GM21360 (cell line): ENCODE data around the gene SCYL1.

Experiments used
- ATAC-seq: cut with Tn5 transposase; IDR thresholded peaks from one replicate; pipeline ENCODE4 v1.9.1; 2021; ENCODE audit warnings: mild to moderate bottlenecking, moderate library complexity; ENCODE audit not compliant: unreplicated experiment

Gene SCYL1

DNA sequence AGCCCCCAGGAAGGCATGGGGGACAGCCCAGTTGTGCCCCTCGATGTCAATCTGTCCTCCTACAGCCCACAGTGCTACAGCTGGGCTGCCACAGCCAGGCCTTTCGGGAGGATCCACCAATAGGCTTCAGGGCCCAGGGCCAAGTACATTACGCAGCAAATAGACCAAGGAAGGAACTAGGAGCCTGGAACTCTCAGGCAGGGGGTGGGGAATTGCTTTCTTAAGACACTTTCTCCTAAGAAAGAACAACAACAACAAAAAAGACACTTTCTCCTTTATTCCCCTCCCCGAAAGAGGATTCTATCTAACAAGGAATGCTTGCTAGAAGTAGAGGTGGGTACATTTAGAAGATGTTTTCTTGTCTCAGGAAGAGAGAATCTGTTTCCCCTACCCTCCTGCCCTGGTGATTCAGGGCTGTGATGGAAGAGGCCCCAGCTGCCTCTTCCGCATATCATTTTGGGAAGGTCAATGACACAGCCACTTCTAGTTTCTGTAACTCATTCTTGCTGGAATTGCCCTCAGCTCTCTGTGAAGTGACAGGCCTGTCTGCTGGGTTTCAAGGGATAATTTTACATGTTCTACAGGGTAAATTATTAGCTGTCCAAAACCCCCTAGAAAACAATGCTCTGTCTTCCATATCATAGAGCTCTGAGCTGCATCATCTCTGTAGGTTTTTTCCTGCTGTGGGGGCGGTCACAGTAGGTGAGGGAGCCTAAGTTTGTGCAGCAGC lies 32.1 kb upstream of the SCYL1 start:
- ATAC-seq = no peak

DNA sequence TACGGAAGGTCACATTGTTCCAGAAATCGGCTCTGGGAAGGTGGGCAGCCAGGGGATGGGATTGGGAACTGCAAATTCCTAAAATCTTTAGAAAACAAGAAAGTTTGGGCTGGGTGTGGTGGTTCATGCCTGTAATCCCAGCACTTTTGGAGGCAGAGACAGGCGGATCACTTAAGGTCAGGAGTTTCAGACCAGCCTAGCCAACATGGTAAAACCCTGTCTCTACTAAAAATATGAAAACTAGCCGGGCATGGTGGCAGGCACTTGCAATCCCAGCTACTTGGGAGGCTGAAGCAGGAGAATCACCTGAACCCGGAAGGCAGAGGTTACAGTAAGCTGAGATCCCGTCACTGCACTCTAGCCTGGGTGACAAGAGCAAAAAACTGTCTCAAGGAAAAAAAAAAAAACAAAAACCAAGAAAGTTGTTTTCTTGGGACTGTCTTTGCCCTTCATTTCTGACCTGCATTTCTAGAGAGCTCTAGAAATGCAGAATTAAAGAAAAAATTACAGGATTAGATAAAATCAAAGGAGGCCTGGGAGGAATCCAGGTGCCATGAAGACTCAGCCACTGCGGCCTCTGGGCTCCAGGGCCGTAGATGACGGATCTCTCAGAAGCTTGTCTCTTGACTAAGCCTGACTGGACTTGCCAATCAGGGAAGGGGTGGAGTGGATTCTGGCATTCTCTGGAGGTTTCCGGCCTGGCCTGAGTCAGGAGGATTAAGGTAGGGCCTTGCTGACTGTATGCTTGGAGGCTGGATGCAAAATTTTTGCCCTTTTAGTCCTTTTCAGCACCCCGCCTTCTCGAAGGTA lies 31.3 kb upstream of the SCYL1 start:
- ATAC-seq = no peak

DNA sequence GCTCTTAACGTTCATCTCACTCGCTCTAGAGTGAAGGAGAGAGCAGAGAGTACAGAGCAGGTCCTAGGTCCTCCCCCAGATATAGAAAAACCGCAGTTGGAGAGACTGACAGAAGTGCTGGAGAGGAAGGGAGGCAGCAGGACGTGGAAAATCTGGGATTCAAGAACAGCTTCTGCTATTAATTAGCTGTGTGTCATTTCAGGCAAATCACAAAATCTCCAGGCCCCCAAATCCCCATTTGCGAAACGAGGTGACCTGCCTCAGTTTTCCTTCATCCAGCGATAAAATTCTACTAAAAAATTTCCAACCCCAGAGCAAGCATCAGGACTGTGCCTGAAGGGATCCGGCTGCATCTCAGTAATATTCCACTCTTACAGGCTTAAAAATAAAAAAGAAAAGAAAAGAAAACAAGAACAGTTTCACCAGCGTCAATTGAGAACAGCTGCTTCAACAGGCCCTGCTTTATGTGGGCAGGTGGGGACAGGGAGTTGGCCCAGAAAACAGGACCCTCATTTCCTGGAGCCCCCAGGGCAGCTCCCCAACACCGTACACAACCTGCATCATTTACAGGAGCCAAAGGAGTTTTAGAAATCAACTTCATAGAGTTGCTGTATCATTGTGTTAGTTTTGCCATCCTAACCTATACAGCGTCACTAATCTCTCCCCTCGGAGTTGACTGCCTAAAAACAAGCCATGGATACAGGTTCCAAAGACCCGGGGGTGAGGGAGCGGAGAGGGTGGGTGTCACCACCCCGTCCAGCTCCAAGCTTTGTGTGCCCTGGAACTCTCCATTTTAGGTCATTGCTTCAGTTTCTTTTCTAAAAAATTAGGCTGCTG lies 28.4 kb upstream of the SCYL1 start:
- peak; percentile 2 for ATAC-seq

DNA sequence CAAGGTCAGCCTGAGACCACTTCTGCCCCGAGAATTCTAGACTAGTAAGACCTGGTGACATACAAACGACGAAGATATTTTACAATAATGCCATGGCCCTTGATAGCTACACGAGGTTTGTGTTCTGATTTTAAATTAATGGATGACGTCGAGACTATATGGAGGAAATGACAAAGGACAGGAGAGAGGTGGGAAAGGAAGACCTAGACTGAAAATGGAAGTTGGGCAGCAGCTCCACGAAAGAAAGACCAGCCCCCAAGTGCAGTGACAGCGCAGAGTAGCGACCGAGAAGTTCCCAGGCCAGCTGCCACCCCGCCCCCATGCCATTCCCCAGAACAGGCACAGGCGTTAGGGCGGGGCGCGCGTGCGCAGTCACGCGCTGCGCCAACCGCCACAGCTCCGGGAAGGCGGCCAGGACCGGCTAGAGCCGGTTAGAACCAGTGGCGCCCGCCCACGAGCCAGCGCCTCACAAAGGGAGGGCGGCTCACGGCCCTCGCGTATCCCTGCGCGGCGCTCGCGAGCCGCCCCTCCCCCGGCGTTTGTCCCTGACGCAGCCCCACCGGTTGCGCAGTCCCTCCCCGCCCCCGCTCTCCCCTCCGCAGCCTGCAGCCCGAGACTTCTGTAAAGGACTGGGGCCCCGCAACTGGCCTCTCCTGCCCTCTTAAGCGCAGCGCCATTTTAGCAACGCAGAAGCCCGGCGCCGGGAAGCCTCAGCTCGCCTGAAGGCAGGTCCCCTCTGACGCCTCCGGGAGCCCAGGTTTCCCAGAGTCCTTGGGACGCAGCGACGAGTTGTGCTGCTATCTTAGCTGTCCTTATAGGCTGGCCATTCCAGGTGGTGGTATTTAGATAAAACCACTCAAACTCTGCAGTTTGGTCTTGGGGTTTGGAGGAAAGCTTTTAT lies 27.5 kb upstream of the SCYL1 start:
- peak; percentile 54 for ATAC-seq

DNA sequence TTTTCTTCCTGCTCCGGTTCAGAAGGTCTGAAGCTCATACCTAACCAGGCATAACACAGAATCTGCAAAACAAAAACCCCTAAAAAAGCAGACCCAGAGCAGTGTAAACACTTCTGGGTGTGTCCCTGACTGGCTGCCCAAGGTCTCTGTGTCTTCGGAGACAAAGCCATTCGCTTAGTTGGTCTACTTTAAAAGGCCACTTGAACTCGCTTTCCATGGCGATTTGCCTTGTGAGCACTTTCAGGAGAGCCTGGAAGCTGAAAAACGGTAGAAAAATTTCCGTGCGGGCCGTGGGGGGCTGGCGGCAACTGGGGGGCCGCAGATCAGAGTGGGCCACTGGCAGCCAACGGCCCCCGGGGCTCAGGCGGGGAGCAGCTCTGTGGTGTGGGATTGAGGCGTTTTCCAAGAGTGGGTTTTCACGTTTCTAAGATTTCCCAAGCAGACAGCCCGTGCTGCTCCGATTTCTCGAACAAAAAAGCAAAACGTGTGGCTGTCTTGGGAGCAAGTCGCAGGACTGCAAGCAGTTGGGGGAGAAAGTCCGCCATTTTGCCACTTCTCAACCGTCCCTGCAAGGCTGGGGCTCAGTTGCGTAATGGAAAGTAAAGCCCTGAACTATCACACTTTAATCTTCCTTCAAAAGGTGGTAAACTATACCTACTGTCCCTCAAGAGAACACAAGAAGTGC lies 26.7 kb upstream of the SCYL1 start:
- no peak for ATAC-seq

DNA sequence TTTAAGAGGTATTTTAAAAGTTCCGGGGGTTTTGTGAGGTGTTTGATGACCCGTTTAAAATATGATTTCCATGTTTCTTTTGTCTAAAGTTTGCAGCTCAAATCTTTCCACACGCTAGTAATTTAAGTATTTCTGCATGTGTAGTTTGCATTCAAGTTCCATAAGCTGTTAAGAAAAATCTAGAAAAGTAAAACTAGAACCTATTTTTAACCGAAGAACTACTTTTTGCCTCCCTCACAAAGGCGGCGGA lies 26.2 kb upstream of the SCYL1 start:
- ATAC-seq = no peak

DNA sequence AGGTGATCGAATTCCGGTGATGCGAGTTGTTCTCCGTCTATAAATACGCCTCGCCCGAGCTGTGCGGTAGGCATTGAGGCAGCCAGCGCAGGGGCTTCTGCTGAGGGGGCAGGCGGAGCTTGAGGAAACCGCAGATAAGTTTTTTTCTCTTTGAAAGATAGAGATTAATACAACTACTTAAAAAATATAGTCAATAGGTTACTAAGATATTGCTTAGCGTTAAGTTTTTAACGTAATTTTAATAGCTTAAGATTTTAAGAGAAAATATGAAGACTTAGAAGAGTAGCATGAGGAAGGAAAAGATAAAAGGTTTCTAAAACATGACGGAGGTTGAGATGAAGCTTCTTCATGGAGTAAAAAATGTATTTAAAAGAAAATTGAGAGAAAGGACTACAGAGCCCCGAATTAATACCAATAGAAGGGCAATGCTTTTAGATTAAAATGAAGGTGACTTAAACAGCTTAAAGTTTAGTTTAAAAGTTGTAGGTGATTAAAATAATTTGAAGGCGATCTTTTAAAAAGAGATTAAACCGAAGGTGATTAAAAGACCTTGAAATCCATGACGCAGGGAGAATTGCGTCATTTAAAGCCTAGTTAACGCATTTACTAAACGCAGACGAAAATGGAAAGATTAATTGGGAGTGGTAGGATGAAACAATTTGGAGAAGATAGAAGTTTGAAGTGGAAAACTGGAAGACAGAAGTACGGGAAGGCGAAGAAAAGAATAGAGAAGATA lies 25.7 kb upstream of the SCYL1 start, which contains the start of gene MALAT1:
Gene MALAT1, plus strand, starts transcription at position 69 of the 736 bp plus-strand sequence.
- peak; percentile 26 for ATAC-seq

DNA sequence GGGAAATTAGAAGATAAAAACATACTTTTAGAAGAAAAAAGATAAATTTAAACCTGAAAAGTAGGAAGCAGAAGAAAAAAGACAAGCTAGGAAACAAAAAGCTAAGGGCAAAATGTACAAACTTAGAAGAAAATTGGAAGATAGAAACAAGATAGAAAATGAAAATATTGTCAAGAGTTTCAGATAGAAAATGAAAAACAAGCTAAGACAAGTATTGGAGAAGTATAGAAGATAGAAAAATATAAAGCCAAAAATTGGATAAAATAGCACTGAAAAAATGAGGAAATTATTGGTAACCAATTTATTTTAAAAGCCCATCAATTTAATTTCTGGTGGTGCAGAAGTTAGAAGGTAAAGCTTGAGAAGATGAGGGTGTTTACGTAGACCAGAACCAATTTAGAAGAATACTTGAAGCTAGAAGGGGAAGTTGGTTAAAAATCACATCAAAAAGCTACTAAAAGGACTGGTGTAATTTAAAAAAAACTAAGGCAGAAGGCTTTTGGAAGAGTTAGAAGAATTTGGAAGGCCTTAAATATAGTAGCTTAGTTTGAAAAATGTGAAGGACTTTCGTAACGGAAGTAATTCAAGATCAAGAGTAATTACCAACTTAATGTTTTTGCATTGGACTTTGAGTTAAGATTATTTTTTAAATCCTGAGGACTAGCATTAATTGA lies 25.0 kb upstream of the SCYL1 start:
- ATAC-seq = no peak

DNA sequence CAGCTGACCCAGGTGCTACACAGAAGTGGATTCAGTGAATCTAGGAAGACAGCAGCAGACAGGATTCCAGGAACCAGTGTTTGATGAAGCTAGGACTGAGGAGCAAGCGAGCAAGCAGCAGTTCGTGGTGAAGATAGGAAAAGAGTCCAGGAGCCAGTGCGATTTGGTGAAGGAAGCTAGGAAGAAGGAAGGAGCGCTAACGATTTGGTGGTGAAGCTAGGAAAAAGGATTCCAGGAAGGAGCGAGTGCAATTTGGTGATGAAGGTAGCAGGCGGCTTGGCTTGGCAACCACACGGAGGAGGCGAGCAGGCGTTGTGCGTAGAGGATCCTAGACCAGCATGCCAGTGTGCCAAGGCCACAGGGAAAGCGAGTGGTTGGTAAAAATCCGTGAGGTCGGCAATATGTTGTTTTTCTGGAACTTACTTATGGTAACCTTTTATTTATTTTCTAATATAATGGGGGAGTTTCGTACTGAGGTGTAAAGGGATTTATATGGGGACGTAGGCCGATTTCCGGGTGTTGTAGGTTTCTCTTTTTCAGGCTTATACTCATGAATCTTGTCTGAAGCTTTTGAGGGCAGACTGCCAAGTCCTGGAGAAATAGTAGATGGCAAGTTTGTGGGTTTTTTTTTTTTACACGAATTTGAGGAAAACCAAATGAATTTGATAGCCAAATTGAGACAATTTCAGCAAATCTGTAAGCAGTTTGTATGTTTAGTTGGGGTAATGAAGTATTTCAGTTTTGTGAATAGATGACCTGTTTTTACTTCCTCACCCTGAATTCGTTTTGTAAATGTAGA lies 24.3 kb upstream of the SCYL1 start:
- ATAC-seq = no peak

DNA sequence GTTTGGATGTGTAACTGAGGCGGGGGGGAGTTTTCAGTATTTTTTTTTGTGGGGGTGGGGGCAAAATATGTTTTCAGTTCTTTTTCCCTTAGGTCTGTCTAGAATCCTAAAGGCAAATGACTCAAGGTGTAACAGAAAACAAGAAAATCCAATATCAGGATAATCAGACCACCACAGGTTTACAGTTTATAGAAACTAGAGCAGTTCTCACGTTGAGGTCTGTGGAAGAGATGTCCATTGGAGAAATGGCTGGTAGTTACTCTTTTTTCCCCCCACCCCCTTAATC lies 23.8 kb upstream of the SCYL1 start:
- ATAC-seq = no peak

DNA sequence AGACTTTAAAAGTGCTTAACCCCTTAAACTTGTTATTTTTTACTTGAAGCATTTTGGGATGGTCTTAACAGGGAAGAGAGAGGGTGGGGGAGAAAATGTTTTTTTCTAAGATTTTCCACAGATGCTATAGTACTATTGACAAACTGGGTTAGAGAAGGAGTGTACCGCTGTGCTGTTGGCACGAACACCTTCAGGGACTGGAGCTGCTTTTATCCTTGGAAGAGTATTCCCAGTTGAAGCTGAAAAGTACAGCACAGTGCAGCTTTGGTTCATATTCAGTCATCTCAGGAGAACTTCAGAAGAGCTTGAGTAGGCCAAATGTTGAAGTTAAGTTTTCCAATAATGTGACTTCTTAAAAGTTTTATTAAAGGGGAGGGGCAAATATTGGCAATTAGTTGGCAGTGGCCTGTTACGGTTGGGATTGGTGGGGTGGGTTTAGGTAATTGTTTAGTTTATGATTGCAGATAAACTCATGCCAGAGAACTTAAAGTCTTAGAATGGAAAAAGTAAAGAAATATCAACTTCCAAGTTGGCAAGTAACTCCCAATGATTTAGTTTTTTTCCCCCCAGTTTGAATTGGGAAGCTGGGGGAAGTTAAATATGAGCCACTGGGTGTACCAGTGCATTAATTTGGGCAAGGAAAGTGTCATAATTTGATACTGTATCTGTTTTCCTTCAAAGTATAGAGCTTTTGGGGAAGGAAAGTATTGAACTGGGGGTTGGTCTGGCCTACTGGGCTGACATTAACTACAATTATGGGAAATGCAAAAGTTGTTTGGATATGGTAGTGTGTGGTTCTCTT lies 23.2 kb upstream of the SCYL1 start:
- no peak for ATAC-seq

DNA sequence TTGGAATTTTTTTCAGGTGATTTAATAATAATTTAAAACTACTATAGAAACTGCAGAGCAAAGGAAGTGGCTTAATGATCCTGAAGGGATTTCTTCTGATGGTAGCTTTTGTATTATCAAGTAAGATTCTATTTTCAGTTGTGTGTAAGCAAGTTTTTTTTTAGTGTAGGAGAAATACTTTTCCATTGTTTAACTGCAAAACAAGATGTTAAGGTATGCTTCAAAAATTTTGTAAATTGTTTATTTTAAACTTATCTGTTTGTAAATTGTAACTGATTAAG lies 22.7 kb upstream of the SCYL1 start:
- no peak for ATAC-seq

DNA sequence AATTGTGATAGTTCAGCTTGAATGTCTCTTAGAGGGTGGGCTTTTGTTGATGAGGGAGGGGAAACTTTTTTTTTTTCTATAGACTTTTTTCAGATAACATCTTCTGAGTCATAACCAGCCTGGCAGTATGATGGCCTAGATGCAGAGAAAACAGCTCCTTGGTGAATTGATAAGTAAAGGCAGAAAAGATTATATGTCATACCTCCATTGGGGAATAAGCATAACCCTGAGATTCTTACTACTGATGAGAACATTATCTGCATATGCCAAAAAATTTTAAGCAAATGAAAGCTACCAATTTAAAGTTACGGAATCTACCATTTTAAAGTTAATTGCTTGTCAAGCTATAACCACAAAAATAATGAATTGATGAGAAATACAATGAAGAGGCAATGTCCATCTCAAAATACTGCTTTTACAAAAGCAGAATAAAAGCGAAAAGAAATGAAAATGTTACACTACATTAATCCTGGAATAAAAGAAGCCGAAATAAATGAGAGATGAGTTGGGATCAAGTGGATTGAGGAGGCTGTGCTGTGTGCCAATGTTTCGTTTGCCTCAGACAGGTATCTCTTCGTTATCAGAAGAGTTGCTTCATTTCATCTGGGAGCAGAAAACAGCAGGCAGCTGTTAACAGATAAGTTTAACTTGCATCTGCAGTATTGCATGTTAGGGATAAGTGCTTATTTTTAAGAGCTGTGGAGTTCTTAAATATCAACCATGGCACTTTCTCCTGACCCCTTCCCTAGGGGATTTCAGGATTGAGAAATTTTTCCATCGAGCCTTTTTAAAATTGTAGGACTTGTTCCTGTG lies 22.1 kb upstream of the SCYL1 start:
- no peak for ATAC-seq

DNA sequence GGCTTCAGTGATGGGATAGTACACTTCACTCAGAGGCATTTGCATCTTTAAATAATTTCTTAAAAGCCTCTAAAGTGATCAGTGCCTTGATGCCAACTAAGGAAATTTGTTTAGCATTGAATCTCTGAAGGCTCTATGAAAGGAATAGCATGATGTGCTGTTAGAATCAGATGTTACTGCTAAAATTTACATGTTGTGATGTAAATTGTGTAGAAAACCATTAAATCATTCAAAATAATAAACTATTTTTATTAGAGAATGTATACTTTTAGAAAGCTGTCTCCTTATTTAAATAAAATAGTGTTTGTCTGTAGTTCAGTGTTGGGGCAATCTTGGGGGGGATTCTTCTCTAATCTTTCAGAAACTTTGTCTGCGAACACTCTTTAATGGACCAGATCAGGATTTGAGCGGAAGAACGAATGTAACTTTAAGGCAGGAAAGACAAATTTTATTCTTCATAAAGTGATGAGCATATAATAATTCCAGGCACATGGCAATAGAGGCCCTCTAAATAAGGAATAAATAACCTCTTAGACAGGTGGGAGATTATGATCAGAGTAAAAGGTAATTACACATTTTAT lies 21.4 kb upstream of the SCYL1 start:
- ATAC-seq = no peak

DNA sequence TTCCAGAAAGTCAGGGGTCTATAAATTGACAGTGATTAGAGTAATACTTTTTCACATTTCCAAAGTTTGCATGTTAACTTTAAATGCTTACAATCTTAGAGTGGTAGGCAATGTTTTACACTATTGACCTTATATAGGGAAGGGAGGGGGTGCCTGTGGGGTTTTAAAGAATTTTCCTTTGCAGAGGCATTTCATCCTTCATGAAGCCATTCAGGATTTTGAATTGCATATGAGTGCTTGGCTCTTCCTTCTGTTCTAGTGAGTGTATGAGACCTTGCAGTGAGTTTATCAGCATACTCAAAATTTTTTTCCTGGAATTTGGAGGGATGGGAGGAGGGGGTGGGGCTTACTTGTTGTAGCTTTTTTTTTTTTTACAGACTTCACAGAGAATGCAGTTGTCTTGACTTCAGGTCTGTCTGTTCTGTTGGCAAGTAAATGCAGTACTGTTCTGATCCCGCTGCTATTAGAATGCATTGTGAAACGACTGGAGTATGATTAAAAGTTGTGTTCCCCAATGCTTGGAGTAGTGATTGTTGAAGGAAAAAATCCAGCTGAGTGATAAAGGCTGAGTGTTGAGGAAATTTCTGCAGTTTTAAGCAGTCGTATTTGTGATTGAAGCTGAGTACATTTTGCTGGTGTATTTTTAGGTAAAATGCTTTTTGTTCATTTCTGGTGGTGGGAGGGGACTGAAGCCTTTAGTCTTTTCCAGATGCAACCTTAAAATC lies 20.8 kb upstream of the SCYL1 start:
- ATAC-seq = no peak
